IPS-20b (cell line): Measurements from ENCODE around the gene TRAPPC3.
A peak's percentile ranks its signal among the peaks of the same experiment; 100 is the strongest.

Experiments
- H3K27ac ChIP-seq: one replicate; pipeline ENCODE4 v1.5.1; 2013; ENCODE audit warnings: low read length
- H3K27me3 ChIP-seq: 2 replicates; pipeline ENCODE4 v1.6.1; 2013; ENCODE audit warnings: mild to moderate bottlenecking, low read length, inconsistent platforms; ENCODE audit not compliant: insufficient read depth
- H3K36me3 ChIP-seq: 2 replicates; pipeline ENCODE4 v1.6.1; 2013; ENCODE audit warnings: low read depth, mild to moderate bottlenecking, inconsistent platforms, low read length, moderate library complexity; ENCODE audit not compliant: insufficient read depth
- H3K4me1 ChIP-seq: 2 replicates; pipeline ENCODE4 v1.6.1; 2013; ENCODE audit warnings: mild to moderate bottlenecking, control low read depth, inconsistent platforms, low read length, moderate library complexity; ENCODE audit not compliant: insufficient read depth
- H3K4me3 ChIP-seq: 2 replicates; pipeline ENCODE4 v1.5.1; 2013; ENCODE audit warnings: mild to moderate bottlenecking, low read length, inconsistent platforms
- H3K9ac ChIP-seq: 2 replicates; pipeline ENCODE4 v1.6.1; 2013; ENCODE audit warnings: low read depth, mild to moderate bottlenecking, inconsistent platforms, low read length, moderate library complexity
- H3K9me3 ChIP-seq: 2 replicates; pipeline ENCODE4 v1.6.1; 2013; ENCODE audit warnings: mild to moderate bottlenecking, low read depth, low read length, inconsistent platforms; ENCODE audit not compliant: insufficient read depth

TRAPPC3 gene

DNA sequence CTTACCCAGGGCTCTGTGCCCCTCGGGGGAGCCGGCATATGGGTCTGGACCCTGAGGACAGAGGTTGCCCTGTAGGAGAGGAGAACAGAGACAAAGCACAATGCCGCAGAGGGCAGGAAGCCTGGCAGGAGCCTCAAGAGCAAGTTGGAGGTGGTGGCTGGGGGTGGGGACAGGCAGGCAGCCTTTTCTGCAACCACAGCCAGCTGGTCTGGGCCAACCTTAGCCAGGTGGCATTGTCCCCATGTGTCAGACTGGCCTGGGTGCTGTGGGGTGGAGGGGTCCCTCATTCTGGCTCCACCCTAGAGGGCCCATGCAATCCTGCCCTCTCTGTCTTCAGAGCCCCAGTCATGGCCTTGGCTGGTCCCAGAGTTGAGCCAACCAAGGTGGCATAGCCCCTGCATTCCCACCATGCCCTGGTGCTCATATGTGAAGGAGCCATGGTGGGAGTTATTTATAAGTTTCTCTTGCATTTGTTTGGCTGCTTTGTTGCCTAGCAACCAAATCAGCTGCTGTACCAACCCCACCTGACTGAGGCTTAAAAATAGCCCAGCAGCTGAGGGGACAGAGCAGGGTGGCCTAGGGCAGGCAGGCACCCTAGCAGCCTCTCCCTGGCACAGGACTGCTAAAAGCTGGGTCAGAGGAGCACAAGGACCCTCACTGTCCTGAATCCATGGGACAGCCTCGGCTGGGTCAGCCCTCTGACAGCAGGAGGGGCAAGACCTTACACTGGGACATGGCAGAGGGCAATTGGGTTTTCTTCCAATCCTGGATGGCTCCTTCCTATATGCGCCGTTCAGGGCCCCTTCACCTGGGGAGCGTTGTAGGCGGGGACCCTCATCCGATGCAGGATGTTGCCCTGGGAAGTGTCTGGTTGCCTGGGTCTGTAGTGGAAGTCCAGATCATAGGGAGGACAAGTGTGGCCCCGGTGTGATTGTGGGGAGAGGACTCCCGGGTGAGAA is 26.1 kb upstream of the TRAPPC3 start:
- Histone ChIP-seq H3K27me3 (peaks cover 4% of the 10 kb centered on the region; the same call in 1 of the 2 replicates), H3K36me3 (peaks cover 59% of the 10 kb centered on the region), H3K9me3 (no peaks in the 10 kb centered on the region), H3K27ac (no peak overlapping the region), H3K4me1 (peaks cover 18% of the 10 kb centered on the region), H3K4me3 (no peak overlapping the region; the same call in 1 of the 2 replicates), H3K9ac (peak overlapping the region; percentile 56; the same call in 1 of the 2 replicates)

DNA sequence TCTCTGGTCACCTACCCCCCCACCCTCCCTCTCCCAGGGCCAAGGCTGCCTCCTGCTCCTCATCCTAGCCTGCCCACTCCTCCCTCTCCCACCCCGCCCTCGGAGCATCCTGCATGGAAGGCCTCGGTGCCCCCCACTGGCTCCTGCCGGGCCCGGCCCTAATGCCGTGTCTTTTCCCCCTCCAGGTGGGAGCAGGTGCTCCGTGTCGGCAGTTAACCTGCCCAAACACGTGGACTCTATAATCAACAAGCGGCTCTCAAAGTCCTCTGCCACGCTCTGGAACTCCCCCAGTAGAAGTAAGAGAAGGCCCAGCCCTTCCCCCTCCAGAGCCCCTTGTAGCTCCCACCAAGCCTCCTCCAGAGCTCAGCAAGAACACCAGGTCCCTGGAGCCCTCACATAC is 25.4 kb upstream of the TRAPPC3 start:
- Histone ChIP-seq H3K27ac (no peak overlapping the region), H3K4me1 (peaks cover 18% of the 10 kb centered on the region), H3K4me3 (no peak overlapping the region), H3K9ac (no peak overlapping the region), H3K36me3 (peaks cover 52% of the 10 kb centered on the region), H3K27me3 (peaks cover 4% of the 10 kb centered on the region; the same call in 1 of the 2 replicates), H3K9me3 (no peaks in the 10 kb centered on the region)

DNA sequence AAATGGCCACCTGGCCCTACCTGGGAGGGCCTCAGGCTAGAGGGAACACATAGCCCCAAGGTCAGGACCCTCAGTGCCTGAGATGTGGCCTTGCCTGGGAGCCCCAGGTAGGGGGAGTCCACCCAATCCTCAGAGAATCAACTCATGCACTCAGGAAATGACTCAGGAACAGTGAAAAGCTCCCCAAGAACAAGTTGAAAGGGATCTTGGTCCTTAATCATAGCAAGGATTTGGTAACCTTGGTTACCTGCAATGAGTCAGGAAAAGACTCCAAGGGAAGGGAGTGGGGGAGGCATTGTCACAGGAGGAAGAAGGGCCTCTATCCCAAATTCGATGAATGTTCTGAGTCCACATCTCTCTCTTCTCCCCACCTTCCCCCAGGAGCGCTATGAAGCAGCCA is 23.7 kb upstream of the TRAPPC3 start:
- Histone ChIP-seq H3K4me1 (peaks cover 13% of the 10 kb centered on the region), H3K9ac (no peak overlapping the region), H3K4me3 (no peak overlapping the region), H3K36me3 (peaks cover 46% of the 10 kb centered on the region), H3K27ac (no peak overlapping the region), H3K27me3 (peaks cover 4% of the 10 kb centered on the region; the same call in 1 of the 2 replicates), H3K9me3 (no peaks in the 10 kb centered on the region)

DNA sequence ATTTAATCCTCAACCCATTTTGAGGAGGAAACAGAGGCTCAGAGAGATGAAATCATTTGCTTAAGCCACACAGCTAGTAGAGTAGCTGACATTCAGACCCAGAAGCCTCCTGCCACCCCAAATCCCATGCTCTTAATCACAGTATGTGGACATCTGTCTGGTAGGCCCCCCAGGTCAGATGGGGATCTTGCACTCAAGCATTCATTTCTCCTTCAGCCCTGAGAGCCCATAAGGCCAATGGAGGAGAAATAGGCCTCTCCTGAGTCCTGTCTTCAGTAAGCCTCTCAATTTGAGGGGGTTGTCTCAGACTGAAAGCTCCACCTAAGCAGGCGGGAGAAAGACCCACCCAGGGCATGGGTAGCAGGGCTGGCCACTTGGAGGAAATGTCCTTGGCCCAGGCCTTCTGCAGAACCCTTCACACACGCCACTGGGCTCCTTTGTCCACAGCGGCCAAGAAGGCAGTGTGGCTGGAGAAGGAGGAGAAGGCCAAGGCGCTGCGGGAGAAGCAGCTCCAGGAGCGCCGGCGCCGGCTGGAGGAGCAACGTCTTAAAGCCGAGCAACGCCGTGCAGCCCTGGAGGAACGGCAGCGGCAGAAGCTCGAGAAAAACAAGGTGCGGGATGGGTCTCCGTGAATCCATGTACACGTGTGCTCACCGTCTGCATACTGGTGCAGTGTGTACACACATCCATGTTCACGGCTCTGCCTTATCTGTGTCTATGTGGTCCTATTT is 22.9 kb upstream of the TRAPPC3 start:
- Histone ChIP-seq H3K36me3 (peaks cover 47% of the 10 kb centered on the region), H3K9me3 (no peaks in the 10 kb centered on the region), H3K27ac (no peak overlapping the region), H3K9ac (no peak overlapping the region), H3K4me1 (peaks cover 6% of the 10 kb centered on the region; the same call in 1 of the 2 replicates), H3K27me3 (peaks cover under 1% of the 10 kb centered on the region; the same call in 1 of the 2 replicates), H3K4me3 (no peak overlapping the region)

DNA sequence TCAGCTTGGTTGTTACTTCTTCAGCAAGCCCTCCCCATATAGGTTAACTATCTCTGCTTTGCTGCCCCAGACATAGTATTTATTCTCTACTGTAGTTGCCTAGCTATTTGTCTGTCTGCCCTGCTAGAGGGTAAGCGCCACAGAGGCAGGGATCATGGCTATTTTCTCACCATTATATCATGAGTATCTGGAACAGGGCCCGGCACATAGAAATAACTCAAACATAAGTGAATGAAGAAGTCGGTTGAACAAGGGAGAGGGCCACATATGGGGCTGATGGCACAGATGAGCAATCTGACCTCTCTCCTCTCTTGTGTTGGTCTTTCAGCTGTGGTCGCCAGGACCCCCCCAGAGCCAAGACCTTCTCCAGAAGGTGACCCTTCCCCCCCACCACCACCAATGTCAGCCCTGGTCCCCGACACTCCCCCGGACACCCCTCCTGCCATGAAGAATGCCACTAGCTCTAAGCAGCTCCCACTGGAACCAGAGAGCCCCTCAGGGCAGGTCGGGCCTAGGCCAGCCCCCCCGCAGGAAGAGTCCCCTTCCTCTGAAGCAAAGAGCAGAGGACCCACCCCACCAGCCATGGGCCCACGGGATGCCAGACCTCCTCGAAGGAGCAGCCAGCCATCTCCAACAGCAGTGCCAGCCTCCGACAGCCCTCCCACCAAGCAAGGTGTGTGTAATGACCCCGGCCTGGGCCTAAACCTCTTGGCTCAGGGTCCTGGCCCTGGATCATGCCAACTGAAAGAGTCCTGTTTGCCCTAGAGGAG is 21.5 kb upstream of the TRAPPC3 start:
- no peaks in the 10 kb centered on the region; the same call in 1 of the 2 replicates for H3K27me3 ChIP-seq
- peaks cover 4% of the 10 kb centered on the region; the same call in 1 of the 2 replicates for H3K4me1 ChIP-seq
- no peak overlapping the region for H3K9ac ChIP-seq
- no peaks in the 10 kb centered on the region for H3K9me3 ChIP-seq
- H3K4me3 ChIP-seq: no peak overlapping the region
- H3K27ac ChIP-seq: no peak overlapping the region
- H3K36me3 ChIP-seq: peaks cover 46% of the 10 kb centered on the region

DNA sequence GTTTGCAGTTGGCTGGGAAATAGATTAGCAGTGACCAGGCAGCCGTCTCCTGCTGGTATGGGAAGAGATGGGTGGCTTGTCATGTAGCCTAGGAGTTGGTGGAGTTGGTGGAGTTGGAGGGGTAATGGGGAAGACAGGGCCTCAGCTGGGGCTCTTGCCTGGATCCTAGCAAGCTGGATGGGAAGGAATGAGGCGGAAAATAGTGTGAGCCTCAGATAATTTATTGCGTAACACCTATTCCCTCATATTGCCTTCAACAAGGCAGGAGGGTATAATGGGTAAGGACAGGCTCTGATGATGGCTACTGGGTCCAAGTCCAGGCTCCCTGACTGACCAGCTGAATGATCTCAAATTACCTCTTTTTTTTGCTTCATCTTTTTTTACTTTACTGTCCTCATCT is 19.2 kb upstream of the TRAPPC3 start:
- no peak overlapping the region for H3K9ac ChIP-seq
- H3K36me3 ChIP-seq: peaks cover 29% of the 10 kb centered on the region
- H3K27ac ChIP-seq: no peak overlapping the region
- no peaks in the 10 kb centered on the region for H3K27me3 ChIP-seq
- H3K9me3 ChIP-seq: no peaks in the 10 kb centered on the region
- no peaks in the 10 kb centered on the region; the same call in 1 of the 2 replicates for H3K4me1 ChIP-seq
- H3K4me3 ChIP-seq: no peak overlapping the region

DNA sequence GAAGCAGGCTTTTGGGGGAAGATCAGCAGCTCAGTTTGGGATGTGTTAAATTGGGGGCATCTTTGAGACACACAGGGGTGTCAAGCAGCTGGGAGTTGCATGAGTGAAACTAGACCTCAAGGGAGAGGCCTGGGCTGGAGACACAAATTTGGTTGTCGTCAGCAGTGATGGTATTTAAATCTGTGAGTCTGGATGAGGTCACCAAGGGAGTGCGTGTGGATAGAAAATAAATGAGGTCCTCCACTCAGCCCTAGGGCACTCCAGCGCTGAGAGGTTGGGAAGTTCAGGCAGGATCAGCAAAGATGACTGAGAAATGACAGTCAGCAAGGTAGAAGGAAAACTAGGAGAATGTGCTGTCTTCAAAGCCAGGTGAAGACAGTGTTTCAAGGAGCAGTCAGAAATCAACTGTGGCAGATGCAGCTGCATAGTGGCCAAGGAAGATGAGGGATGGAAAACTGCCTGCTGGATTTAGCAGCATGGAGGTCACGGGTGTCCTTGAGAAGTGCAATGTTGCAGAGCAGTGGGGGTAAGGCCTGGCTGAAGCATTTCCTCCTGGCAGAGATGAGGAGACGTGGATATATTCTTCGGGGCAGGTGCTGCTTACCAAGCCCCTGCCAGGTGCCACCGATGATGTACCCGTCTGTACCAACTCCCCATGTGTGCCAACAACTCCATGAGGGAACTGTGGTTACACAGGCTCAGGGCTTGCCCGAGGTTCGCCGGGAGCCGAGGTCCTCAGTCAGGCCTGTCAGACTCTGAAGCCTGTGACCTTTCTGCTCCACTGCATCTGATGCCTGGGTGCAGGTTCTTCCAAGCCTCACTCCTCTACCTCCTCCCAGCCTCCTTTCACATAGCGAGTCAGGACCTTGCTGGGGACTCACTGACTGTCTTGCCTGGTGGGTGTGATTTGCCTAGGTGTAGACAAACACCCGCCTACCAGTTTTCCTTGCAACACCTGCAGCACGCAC is 17.9 kb upstream of the TRAPPC3 start:
- H3K36me3 ChIP-seq: peaks cover 17% of the 10 kb centered on the region
- no peak overlapping the region for H3K9ac ChIP-seq
- no peaks in the 10 kb centered on the region for H3K27me3 ChIP-seq
- no peak overlapping the region for H3K4me3 ChIP-seq
- no peaks in the 10 kb centered on the region for H3K4me1 ChIP-seq
- H3K9me3 ChIP-seq: no peaks in the 10 kb centered on the region
- no peak overlapping the region for H3K27ac ChIP-seq

DNA sequence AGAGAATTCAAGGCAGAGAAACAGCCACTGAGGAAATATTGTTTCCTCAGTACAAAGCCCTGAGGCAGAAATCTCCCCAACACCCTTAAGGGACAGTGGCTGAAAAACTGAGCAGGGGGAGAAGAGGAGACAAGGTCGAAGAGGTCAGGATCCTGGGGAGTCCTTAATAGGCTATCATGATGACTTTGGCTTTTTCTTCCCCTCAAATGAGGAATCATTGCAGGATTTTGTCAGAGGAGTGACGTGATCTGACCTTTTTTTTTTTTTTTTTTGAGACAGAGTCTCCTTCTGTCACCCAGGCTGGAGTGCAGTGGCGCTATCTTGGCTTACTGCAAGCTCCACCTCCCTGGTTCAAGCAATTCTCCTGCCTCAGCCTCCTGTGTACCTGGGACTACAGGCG is 16.9 kb upstream of the TRAPPC3 start:
- peaks cover 7% of the 10 kb centered on the region for H3K36me3 ChIP-seq

DNA sequence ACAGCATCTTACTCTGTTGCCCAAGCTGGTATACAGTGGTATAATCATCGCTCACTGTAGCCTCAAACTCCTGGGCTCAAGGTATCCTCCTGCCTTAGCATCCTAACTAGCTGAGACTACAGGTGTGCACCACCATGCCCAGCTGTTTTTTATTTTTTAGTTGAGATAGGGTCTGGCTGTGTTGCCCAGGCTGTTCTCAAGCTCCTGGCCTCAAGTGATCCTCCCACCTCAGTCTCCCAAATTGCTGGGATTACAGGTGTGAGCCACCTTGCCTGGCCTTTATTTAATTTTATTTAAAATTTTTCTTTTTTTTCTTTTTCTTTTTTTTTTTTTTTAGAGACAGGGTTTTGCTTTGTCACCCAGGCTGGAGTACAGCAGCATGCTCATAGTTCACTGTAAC is 15.9 kb upstream of the TRAPPC3 start:
- H3K4me3 ChIP-seq: no peak overlapping the region
- H3K9me3 ChIP-seq: no peaks in the 10 kb centered on the region
- no peaks in the 10 kb centered on the region for H3K27me3 ChIP-seq
- H3K4me1 ChIP-seq: peaks cover 12% of the 10 kb centered on the region
- peaks cover 5% of the 10 kb centered on the region; the same call in 1 of the 2 replicates for H3K36me3 ChIP-seq
- no peak overlapping the region for H3K27ac ChIP-seq
- no peak overlapping the region for H3K9ac ChIP-seq

More for the DNA sequence above, 16.9 kb upstream of the TRAPPC3 start:
- no peak overlapping the region for H3K4me3 ChIP-seq
- H3K27ac ChIP-seq: no peak overlapping the region
- H3K9ac ChIP-seq: no peak overlapping the region
- H3K9me3 ChIP-seq: no peaks in the 10 kb centered on the region
- H3K4me1 ChIP-seq: peaks cover 6% of the 10 kb centered on the region
- H3K27me3 ChIP-seq: no peaks in the 10 kb centered on the region

DNA sequence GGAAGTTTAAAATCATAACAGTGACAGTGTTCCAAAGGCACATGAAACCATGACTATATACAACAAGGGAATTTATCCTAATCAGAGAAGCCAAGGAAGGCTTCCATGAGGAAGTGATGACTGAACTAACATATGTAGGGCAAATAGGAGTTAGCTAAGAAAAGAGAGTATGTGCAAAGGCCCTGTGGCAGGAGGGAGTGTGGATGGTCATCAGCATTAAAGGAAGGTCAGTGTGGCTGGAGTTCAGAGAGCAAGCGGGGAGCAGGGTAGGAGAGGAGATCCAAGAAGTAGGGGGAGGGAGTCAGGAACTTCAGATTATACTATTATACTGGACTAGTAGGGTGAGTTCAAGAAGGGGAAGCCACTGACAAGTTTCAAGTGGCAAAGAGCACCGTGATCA is 15.1 kb upstream of the TRAPPC3 start:
- Histone ChIP-seq H3K4me3 (no peak overlapping the region), H3K36me3 (peaks cover 5% of the 10 kb centered on the region; the same call in 1 of the 2 replicates), H3K9ac (no peak overlapping the region), H3K27me3 (no peaks in the 10 kb centered on the region), H3K27ac (no peak overlapping the region), H3K4me1 (peaks cover 12% of the 10 kb centered on the region), H3K9me3 (no peaks in the 10 kb centered on the region)
